HEK293 (cell line): ENCODE results near the gene TM4SF5.
A peak's percentile ranks its signal among the peaks of the same experiment; 100 is the strongest.

ENCODE experiments used
- CTCF ChIA-PET: fragments of 350-600 bp; formaldehyde crosslinking; extraction: SDS; loops from one replicate; lab custom pipeline; 2021; ENCODE audit warnings: antibody characterized with exemption; lab: Yijun Ruan, JAX
- POLR2A ChIA-PET: fragments of 300-600 bp; formaldehyde crosslinking; extraction: SDS; loops from one replicate; lab custom pipeline; 2020; ENCODE audit warnings: antibody characterized with exemption, inconsistent platforms; lab: Yijun Ruan, JAX
- H3K27ac ChIP-seq: fragments of 200-500 bp; sonication (Bioruptor generic); 2 replicates; pipeline ENCODE4 v1.5.1; 2014; ENCODE audit warnings: low read depth, low read length, control low read depth, inconsistent platforms; ENCODE audit errors: extremely low read depth
- H3K36me3 ChIP-seq, 2 experiments: fragments of 200-500 bp in 1 of 2; sonication (Bioruptor generic) in 1 of 2; 1 replicate in 1 of 2; 2 replicates in 1 of 2; pipeline ENCODE4 v1.5.1; 2014 to 2017; ENCODE audit warnings: inconsistent platforms in 2 of 2, low read length in 2 of 2; ENCODE audit not compliant: control insufficient read depth in 2 of 2, insufficient read depth in 1 of 2
- H3K4me1 ChIP-seq: fragments of 200-500 bp; sonication (Bioruptor generic); 2 replicates; pipeline ENCODE4 v1.5.1; 2014; ENCODE audit warnings: mild to moderate bottlenecking, low read length, inconsistent platforms; ENCODE audit not compliant: control insufficient read depth, insufficient read depth
- H3K4me3 ChIP-seq: 2 replicates; pipeline ENCODE4 v1.5.1; 2011; ENCODE audit warnings: low read depth, mild to moderate bottlenecking, control low read depth, low read length, moderate library complexity
- H3K9me3 ChIP-seq: fragments of 200-500 bp; sonication (Bioruptor generic); 2 replicates; pipeline ENCODE4 v1.5.1; 2014; ENCODE audit warnings: low read depth, low read length, inconsistent platforms; ENCODE audit not compliant: control insufficient read depth, insufficient read depth
- ATF2 ChIP-seq: fragments of 450-650 bp; formaldehyde crosslinking; IDR thresholded peaks from 2 replicates; pipeline ENCODE4 v1.5.1; 2016; ENCODE audit warnings: missing biosample characterization, missing genetic modification characterization, low read depth
- CTCF ChIP-seq: fragments of 450-650 bp; formaldehyde crosslinking; IDR thresholded peaks from 2 replicates; pipeline ENCODE4 v1.5.1; 2016; ENCODE audit warnings: missing biosample characterization, missing genetic modification characterization
- EGR2 ChIP-seq: fragments of 450-650 bp; formaldehyde crosslinking; IDR thresholded peaks from 2 replicates; pipeline ENCODE4 v1.5.1; 2016; ENCODE audit warnings: low read depth, missing biosample characterization, missing genetic modification characterization
- GLI4 ChIP-seq: fragments of 450-650 bp; formaldehyde crosslinking; IDR thresholded peaks from 2 replicates; pipeline ENCODE4 v1.5.1; 2016; ENCODE audit warnings: missing biosample characterization, missing genetic modification characterization
- GLIS2 ChIP-seq: fragments of 450-650 bp; formaldehyde crosslinking; IDR thresholded peaks from 2 replicates; pipeline ENCODE4 v1.5.1; 2016; ENCODE audit warnings: missing biosample characterization, missing genetic modification characterization
- IKZF3 ChIP-seq: fragments of 450-650 bp; IDR thresholded peaks from 2 replicates; pipeline ENCODE4 v1.5.0; 2018; ENCODE audit warnings: missing biosample characterization, mild to moderate bottlenecking, missing genetic modification characterization, moderate library complexity
- SETDB1 ChIP-seq: IDR thresholded peaks from one replicate; pipeline ENCODE4 v1.6.1; 2017; ENCODE audit warnings: mild to moderate bottlenecking, low read length, moderate library complexity, mixed read lengths; ENCODE audit not compliant: insufficient read length
- ZBTB49 ChIP-seq: fragments of 450-650 bp; formaldehyde crosslinking; IDR thresholded peaks from 2 replicates; pipeline ENCODE4 v1.5.1; 2016; ENCODE audit warnings: missing biosample characterization, missing genetic modification characterization, low read depth
- ZFHX2 ChIP-seq: fragments of 450-650 bp; formaldehyde crosslinking; conservative IDR thresholded peaks from 2 replicates; pipeline ENCODE4 v1.5.1; 2016; ENCODE audit warnings: missing biosample characterization, missing genetic modification characterization
- ZNF10 ChIP-seq: fragments of 450-650 bp; formaldehyde crosslinking; IDR thresholded peaks from 2 replicates; pipeline ENCODE4 v1.5.1; 2017; ENCODE audit warnings: missing biosample characterization, missing genetic modification characterization
- ZNF221 ChIP-seq: fragments of 450-650 bp; formaldehyde crosslinking; IDR thresholded peaks from 2 replicates; pipeline ENCODE4 v1.5.1; 2017; ENCODE audit warnings: missing biosample characterization, missing genetic modification characterization, borderline replicate concordance
- ZNF23 ChIP-seq: fragments of 450-650 bp; formaldehyde crosslinking; IDR thresholded peaks from 2 replicates; pipeline ENCODE4 v1.5.1; 2016; ENCODE audit warnings: missing biosample characterization, missing genetic modification characterization, borderline replicate concordance
- ZNF266 ChIP-seq: fragments of 450-650 bp; formaldehyde crosslinking; IDR thresholded peaks from 2 replicates; pipeline ENCODE4 v1.5.1; 2016; ENCODE audit warnings: missing biosample characterization, missing genetic modification characterization, low read depth
- ZNF366 ChIP-seq: fragments of 450-650 bp; formaldehyde crosslinking; conservative IDR thresholded peaks from 2 replicates; pipeline ENCODE4 v1.5.1; 2016; ENCODE audit warnings: missing biosample characterization, missing genetic modification characterization
- ZNF37A ChIP-seq: fragments of 450-650 bp; IDR thresholded peaks from 2 replicates; pipeline ENCODE4 v1.5.1; 2018; ENCODE audit warnings: missing biosample characterization, missing genetic modification characterization
- ZNF394 ChIP-seq: fragments of 450-650 bp; formaldehyde crosslinking; IDR thresholded peaks from 2 replicates; pipeline ENCODE4 v1.5.1; 2016; ENCODE audit warnings: missing biosample characterization, missing genetic modification characterization, mild to moderate bottlenecking, moderate library complexity, borderline replicate concordance
- ZNF513 ChIP-seq: fragments of 450-650 bp; IDR thresholded peaks from 2 replicates; pipeline ENCODE4 v1.5.1; 2018; ENCODE audit warnings: missing biosample characterization, missing genetic modification characterization
- ZNF529 ChIP-seq: fragments of 450-650 bp; formaldehyde crosslinking; IDR thresholded peaks from 2 replicates; pipeline ENCODE4 v1.5.1; 2017; ENCODE audit warnings: missing genetic modification characterization, missing biosample characterization; ENCODE audit not compliant: insufficient replicate concordance
- ZNF629 ChIP-seq: fragments of 450-650 bp; formaldehyde crosslinking; IDR thresholded peaks from 2 replicates; pipeline ENCODE4 v1.5.1; 2017; ENCODE audit warnings: missing biosample characterization, missing genetic modification characterization
- ZNF658 ChIP-seq: fragments of 450-650 bp; formaldehyde crosslinking; IDR thresholded peaks from 2 replicates; pipeline ENCODE4; 2016; ENCODE audit warnings: missing biosample characterization, missing genetic modification characterization
- ZNF768 ChIP-seq: fragments of 450-650 bp; formaldehyde crosslinking; IDR thresholded peaks from 2 replicates; pipeline ENCODE4 v1.5.1; 2018; ENCODE audit warnings: missing biosample characterization, mild to moderate bottlenecking, missing genetic modification characterization

TM4SF5 gene

DNA sequence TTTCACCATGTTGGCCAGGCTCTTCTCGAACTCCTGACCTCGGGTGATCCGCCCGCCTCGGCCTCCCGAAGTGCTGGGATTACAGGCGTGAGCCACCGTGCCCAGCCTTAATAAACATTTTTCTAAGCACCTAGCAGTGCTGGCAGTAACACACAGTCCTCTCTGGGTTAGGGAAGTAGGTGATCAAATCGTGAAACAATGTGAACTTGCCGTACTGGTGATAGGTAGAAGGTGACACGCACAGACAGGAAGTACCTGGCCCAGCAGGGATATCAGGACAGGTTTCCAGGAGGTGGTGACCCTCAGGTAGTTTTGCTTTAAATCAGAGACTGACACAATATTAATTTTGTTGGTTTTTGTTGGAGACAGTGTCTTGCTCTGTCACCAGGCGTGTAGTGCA, 39.8 kb downstream of the TM4SF5 start (continued):
- TF ChIP-seq ATF2 (tag by site-specific recombination): no peak
- no peak for TF ChIP-seq ZNF23 (tag by site-specific recombination)
- TF ChIP-seq GLI4 (tag by site-specific recombination): no peak
- TF ChIP-seq ZNF658 (tag by site-specific recombination): no peak

GRCh38 chr17:4812690-4813089, 41.0 kb downstream of the TM4SF5 start:
- TF ChIP-seq GLIS2 (tag by site-specific recombination): no peak
- peak; percentile 73 for TF ChIP-seq ZNF394 (tag by site-specific recombination)
- TF ChIP-seq, all 188 proteins: peak for 1
- peaks cover 0 to 57% of the 10 kb centered on the region in 2 experiments; a peak in 2 of 3 replicates for H3K36me3 ChIP-seq
- ChIA-PET CTCF (interaction anchor here (0.6 to 0.7 kb wide), 2 partner anchors 16 to 38 kb away, joined by 3 to 6 read pairs; no protein-coding TSS in a partner anchor), POLR2A (interaction anchor here (0.7 to 2.0 kb wide), 3 partner anchors 13 to 158 kb away, joined by 3 to 9 read pairs (median 4); no protein-coding TSS in a partner anchor)
- no peaks in the 10 kb centered on the region for H3K4me1 ChIP-seq
- H3K27ac ChIP-seq: no peak overlapping the region
- H3K9me3 ChIP-seq: no peaks in the 10 kb centered on the region
- H3K4me3 ChIP-seq: no peak overlapping the region

- CTCF ChIA-PET: interaction anchor here (0.7 kb wide), 1 partner anchor 9 kb away, joined by 3 read pairs; no protein-coding TSS in a partner anchor
- POLR2A ChIA-PET: no interaction called here
- no peak overlapping the region for H3K27ac ChIP-seq
- TF ChIP-seq EGR2 (tag by site-specific recombination): peak; percentile 72
- peak; percentile 75 for TF ChIP-seq ZNF366 (tag by site-specific recombination)
- TF ChIP-seq CTCF: peak; percentile 37; the same call in 1 of the 2 replicates
- TF ChIP-seq ZNF10 (tag by site-specific recombination): no peak
- TF ChIP-seq ZNF221: no peak
- peak; percentile 62 for TF ChIP-seq ZFHX2 (tag by site-specific recombination)
- TF ChIP-seq, all 188 proteins: peak for 4
- Histone ChIP-seq H3K9me3 (no peaks in the 10 kb centered on the region), H3K4me3 (no peak overlapping the region), H3K4me1 (no peaks in the 10 kb centered on the region), H3K36me3 (peaks cover 0 to 52% of the 10 kb centered on the region in 2 experiments; a peak in 2 of 3 replicates)
These were observed 43.5 kb downstream of the TM4SF5 start for GRCh38 chr17:4815043-4815675.

DNA sequence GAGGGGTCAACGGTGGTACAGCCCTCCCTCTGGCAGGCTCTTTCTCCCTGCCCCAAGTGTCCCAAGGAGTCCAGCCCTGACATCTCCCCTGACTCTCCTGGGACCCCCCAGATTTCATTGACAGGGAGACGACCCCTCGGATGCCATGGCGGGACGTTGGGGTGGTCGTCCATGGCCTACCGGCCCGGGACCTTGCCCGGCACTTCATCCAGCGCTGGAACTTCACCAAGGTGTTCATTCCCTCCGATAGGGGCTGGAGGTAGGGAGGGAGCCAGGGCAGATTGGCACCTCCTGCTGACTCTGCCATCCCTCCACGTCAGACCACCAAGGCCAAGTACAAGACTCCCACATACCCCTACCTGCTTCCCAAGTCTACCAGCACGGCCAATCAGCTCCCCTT, 45.1 kb downstream of the TM4SF5 start:
- CTCF ChIA-PET: no interaction called here
- no peaks in the 10 kb centered on the region for H3K4me1 ChIP-seq
- POLR2A ChIA-PET: interaction anchor here (0.5 kb wide), 1 partner anchor 9 kb away, joined by 5 read pairs; no protein-coding TSS in a partner anchor
- TF ChIP-seq IKZF3 (tag by site-specific recombination): no peak
- TF ChIP-seq ZNF629 (tag by site-specific recombination): no peak
- no peak for TF ChIP-seq ZNF266 (tag by site-specific recombination)
- TF ChIP-seq SETDB1: no peak
- TF ChIP-seq ZNF768: no peak
- TF ChIP-seq ZBTB49 (tag by site-specific recombination): no peak
- TF ChIP-seq ZNF513: no peak
- TF ChIP-seq ZNF37A (tag by site-specific recombination): no peak
- no peak for TF ChIP-seq ZNF529 (tag by site-specific recombination)

More for the DNA sequence above, 45.1 kb downstream of the TM4SF5 start:
- Histone ChIP-seq H3K27ac (no peak overlapping the region), H3K36me3 (peaks cover 0 to 41% of the 10 kb centered on the region in 2 experiments; a peak in 2 of 3 replicates), H3K4me3 (no peak overlapping the region), H3K9me3 (no peaks in the 10 kb centered on the region)
